Measurements from ENCODE around the gene KRT6C.

DNA sequence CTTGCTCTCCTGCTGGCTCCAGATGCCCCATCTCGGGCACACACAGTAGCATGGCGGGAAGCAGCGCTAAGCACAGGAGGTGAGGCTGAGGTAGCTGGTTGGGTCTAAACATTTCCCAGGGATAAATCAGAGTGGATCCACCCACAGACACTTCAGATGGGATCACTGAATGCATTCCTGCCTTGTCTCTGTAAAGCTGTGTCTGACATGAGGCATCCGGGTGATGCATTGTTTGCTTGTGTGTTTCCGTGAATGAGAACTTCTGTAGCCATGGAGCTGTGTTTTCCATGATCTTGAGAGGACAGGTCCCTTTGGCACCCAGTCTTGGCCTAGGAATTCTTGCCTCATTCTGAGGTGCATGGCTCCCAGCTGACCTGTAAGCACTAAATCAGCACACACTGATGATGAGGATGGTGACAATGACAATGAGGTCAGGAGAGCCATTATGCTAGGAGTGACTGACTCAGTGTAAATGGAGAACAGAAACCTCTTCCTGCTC, 32.7 kb downstream of the KRT6C start:
- TF ChIP-seq, protein P1, sequence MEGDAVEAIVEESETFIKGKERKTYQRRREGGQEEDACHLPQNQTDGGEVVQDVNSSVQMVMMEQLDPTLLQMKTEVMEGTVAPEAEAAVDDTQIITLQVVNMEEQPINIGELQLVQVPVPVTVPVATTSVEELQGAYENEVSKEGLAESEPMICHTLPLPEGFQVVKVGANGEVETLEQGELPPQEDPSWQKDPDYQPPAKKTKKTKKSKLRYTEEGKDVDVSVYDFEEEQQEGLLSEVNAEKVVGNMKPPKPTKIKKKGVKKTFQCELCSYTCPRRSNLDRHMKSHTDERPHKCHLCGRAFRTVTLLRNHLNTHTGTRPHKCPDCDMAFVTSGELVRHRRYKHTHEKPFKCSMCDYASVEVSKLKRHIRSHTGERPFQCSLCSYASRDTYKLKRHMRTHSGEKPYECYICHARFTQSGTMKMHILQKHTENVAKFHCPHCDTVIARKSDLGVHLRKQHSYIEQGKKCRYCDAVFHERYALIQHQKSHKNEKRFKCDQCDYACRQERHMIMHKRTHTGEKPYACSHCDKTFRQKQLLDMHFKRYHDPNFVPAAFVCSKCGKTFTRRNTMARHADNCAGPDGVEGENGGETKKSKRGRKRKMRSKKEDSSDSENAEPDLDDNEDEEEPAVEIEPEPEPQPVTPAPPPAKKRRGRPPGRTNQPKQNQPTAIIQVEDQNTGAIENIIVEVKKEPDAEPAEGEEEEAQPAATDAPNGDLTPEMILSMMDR (IDR thresholded peaks at IDR 0.05): no peak
- TF ChIP-seq EP300 (IDR thresholded peaks at IDR 0.05; ENCODE audit: low read depth) (no peak), POLR2A (IDR thresholded peaks at IDR 0.05) (no peak), POLR2AphosphoS5 (IDR thresholded peaks at IDR 0.05) (peak in 1 of 3 donors; percentile 16)

All from transverse colon (tissue), 4 donors.